Skin epidermis (tissue), 12 donors: ENCODE data around the gene CSTF3.
"Not testable (repeated sequence)": the region's sequence is repeated elsewhere in the genome, so short reads cannot be mapped to it uniquely, and the experiment has no call there.

Experiments
- H3K27ac ChIP-seq, 21 experiments: fragments of 200-600 bp; sonication (generic) in 11 of 21; one replicate each; pipeline ENCODE4 v1.5.0; 2020; ENCODE audit warnings: mild to moderate bottlenecking in 3 of 21, inconsistent platforms in 2 of 21, moderate library complexity in 2 of 21
- H3K4me3 ChIP-seq, 7 experiments: fragments of 200-600 bp; sonication (generic) in 2 of 7; one replicate each; pipeline ENCODE4 v1.5.0; 2020; ENCODE audit warnings: inconsistent platforms in 2 of 7, mild to moderate bottlenecking in 2 of 7, moderate library complexity in 1 of 7

The CSTF3 gene

GRCh38 chr11:33049565-33050408 lies 111.5 kb downstream of the CSTF3 start:
- H3K4me3 ChIP-seq, H3K27ac ChIP-seq: not testable (repeated sequence)

GRCh38 chr11:33048701-33049100 lies 112.6 kb downstream of the CSTF3 start:
- not testable (repeated sequence) for H3K4me3 ChIP-seq, H3K27ac ChIP-seq

GRCh38 chr11:33045551-33046255 lies 115.6 kb downstream of the CSTF3 start:
- H3K27ac ChIP-seq = peak overlapping the region in 2 of 21 experiments; percentile 4 to 24
- H3K4me3 ChIP-seq = no peak overlapping the region

GRCh38 chr11:33044285-33044756 lies 117.0 kb downstream of the CSTF3 start:
- H3K4me3 ChIP-seq = no peak overlapping the region
- H3K27ac ChIP-seq = peak overlapping the region in 3 of 21 experiments; percentile 14 to 51 (median 34)

GRCh38 chr11:33043221-33043830 lies 118.0 kb downstream of the CSTF3 start:
- Histone ChIP-seq H3K4me3 (no peak overlapping the region), H3K27ac (peak overlapping the region in 5 of 21 experiments; percentile 22 to 59 (median 36))

- Histone ChIP-seq H3K4me3 (peak overlapping the region in 2 of 7 experiments; percentile 87 to 90), H3K27ac (peak overlapping the region in 8 of 21 experiments; percentile 97 to 100 (median 99))
Observed at GRCh38 chr11:33040862-33041453, 120.3 kb downstream of the CSTF3 start.

GRCh38 chr11:33040033-33040861 lies 121.0 kb downstream of the CSTF3 start:
- peak overlapping the region; percentile 80 to 100 (median 98) for H3K27ac ChIP-seq
- H3K4me3 ChIP-seq = peak overlapping the region; percentile 67 to 96 (median 87)

GRCh38 chr11:33039274-33040032 lies 121.8 kb downstream of the CSTF3 start, which contains the start of gene TCP11L1:
TSS of gene TCP11L1 (plus strand) at chr11:33039572. CDS start at chr11:33043774, 4,202 bp downstream.
- peak within 1 kb of the TSS; percentile 80 to 100 (median 98) for H3K27ac ChIP-seq
- H3K4me3 ChIP-seq = peak within 1 kb of the TSS; percentile 67 to 96 (median 87)

- H3K4me3 ChIP-seq = no peak overlapping the region
- H3K27ac ChIP-seq = no peak overlapping the region
Observed at GRCh38 chr11:33035011-33035410, 126.3 kb downstream of the CSTF3 start.
